HG03159 (cell line): ENCODE measurements around the gene BAIAP2.

Source experiments
- ATAC-seq: cut with Tn5 transposase; IDR thresholded peaks from one replicate; pipeline ENCODE4 v1.9.1; 2021; ENCODE audit warnings: mild to moderate bottlenecking, moderate library complexity; ENCODE audit not compliant: unreplicated experiment

Gene BAIAP2

GRCh38 chr17:81121841-81122733 lies 87.1 kb downstream of the BAIAP2 start:
- ATAC-seq = no peak

GRCh38 chr17:81123052-81124048 lies 88.4 kb downstream of the BAIAP2 start:
- ATAC-seq = no peak

- ATAC-seq = no peak
Measured at GRCh38 chr17:81124377-81124776, 89.4 kb downstream of the BAIAP2 start.

- no peak for ATAC-seq
Measured at GRCh38 chr17:81125573-81126081, 90.7 kb downstream of the BAIAP2 start.

GRCh38 chr17:81126281-81127132 lies 91.6 kb downstream of the BAIAP2 start:
- no peak for ATAC-seq

GRCh38 chr17:81127133-81127455 lies 92.1 kb downstream of the BAIAP2 start:
- no peak for ATAC-seq

GRCh38 chr17:81127526-81128177 lies 92.7 kb downstream of the BAIAP2 start:
- ATAC-seq = no peak

- ATAC-seq = no peak
Measured at GRCh38 chr17:81128338-81128737, 93.4 kb downstream of the BAIAP2 start.

GRCh38 chr17:81128774-81129173 lies 93.8 kb downstream of the BAIAP2 start:
- ATAC-seq = no peak

GRCh38 chr17:81129289-81129688 lies 94.3 kb downstream of the BAIAP2 start:
- no peak for ATAC-seq

- no peak for ATAC-seq
Measured at GRCh38 chr17:81129711-81130367, 94.9 kb downstream of the BAIAP2 start.

- no peak for ATAC-seq
Measured at GRCh38 chr17:81130385-81131361, 95.7 kb downstream of the BAIAP2 start.

GRCh38 chr17:81131486-81132196 lies 96.7 kb downstream of the BAIAP2 start:
- no peak for ATAC-seq

GRCh38 chr17:81132197-81132540 lies 97.2 kb downstream of the BAIAP2 start:
- no peak for ATAC-seq

GRCh38 chr17:81132770-81133723 lies 98.1 kb downstream of the BAIAP2 start:
- no peak for ATAC-seq

- no peak for ATAC-seq
Measured at GRCh38 chr17:81134064-81134781, 99.3 kb downstream of the BAIAP2 start.
